OCI-LY1 (cell line): Measurements from ENCODE around the gene IL12RB1.
A peak's percentile ranks its signal among the peaks of the same experiment; 100 is the strongest.
"Not testable (repeated sequence)": the region's sequence is repeated elsewhere in the genome, so short reads cannot be mapped to it uniquely, and the experiment has no call there.

ENCODE experiments used
- H2AFZ ChIP-seq: fragments of 200-600 bp; sonication (generic), shearing (Covaris generic); 2 replicates; pipeline ENCODE4 v1.6.0; 2014; ENCODE audit warnings: antibody characterized with exemption, mild to moderate bottlenecking, low read length
- H3F3A ChIP-seq: fragments of 200-600 bp; sonication (generic), shearing (Covaris generic); 2 replicates; pipeline ENCODE4 v1.6.0; 2014; ENCODE audit warnings: mild to moderate bottlenecking, antibody characterized with exemption, low read length, moderate library complexity; ENCODE audit not compliant: insufficient read depth
- H3K27ac ChIP-seq: fragments of 200-600 bp; sonication (generic); 2 replicates; pipeline ENCODE4 v1.5.1; 2014; ENCODE audit warnings: low read length, mixed run types, mild to moderate bottlenecking, low read depth; ENCODE audit not compliant: poor library complexity, severe bottlenecking
- H3K27me3 ChIP-seq: fragments of 200-600 bp; sonication (generic); 2 replicates; pipeline ENCODE4 v1.6.0; 2014; ENCODE audit warnings: antibody characterized with exemption, mild to moderate bottlenecking, low read length, moderate library complexity; ENCODE audit not compliant: insufficient read depth
- H3K36me3 ChIP-seq: fragments of 200-600 bp; sonication (generic); 2 replicates; pipeline ENCODE4 v1.6.1; 2014; ENCODE audit warnings: mild to moderate bottlenecking, antibody characterized with exemption, low read length, moderate library complexity, mixed read lengths; ENCODE audit not compliant: insufficient read depth
- H3K4me1 ChIP-seq: fragments of 200-600 bp; sonication (generic); 2 replicates; pipeline ENCODE4 v1.5.1; 2014; ENCODE audit warnings: mild to moderate bottlenecking, low read length, moderate library complexity; ENCODE audit not compliant: insufficient read depth, severe bottlenecking
- H3K4me2 ChIP-seq: fragments of 200-600 bp; sonication (generic), shearing (Covaris generic); 2 replicates; pipeline ENCODE4 v1.6.1; 2014; ENCODE audit warnings: low read length
- H3K4me3 ChIP-seq: fragments of 200-600 bp; sonication (generic); 2 replicates; pipeline ENCODE4 v1.5.1; 2014; ENCODE audit warnings: low read length, low read depth, mild to moderate bottlenecking, mixed read lengths; ENCODE audit not compliant: poor library complexity, severe bottlenecking
- H3K79me2 ChIP-seq: fragments of 200-600 bp; shearing (Covaris generic); 2 replicates; pipeline ENCODE4 v1.6.1; 2016; ENCODE audit warnings: mixed run types, low read length, mixed read lengths; ENCODE audit not compliant: insufficient read depth
- H3K9ac ChIP-seq: fragments of 200-600 bp; sonication (generic), shearing (Covaris generic); 2 replicates; pipeline ENCODE4 v1.6.1; 2014; ENCODE audit warnings: mild to moderate bottlenecking, low read length, mixed read lengths
- H3K9me2 ChIP-seq: fragments of 200-600 bp; sonication (generic), shearing (Covaris generic); 2 replicates; pipeline ENCODE4 v1.6.1; 2014; ENCODE audit warnings: low read depth, mild to moderate bottlenecking, low read length, mixed read lengths
- H3K9me3 ChIP-seq: fragments of 200-600 bp; shearing (Covaris generic); 2 replicates; pipeline ENCODE4 v1.6.1; 2014; ENCODE audit warnings: low read length, mixed read lengths
- H4K20me1 ChIP-seq: fragments of 200-600 bp; sonication (generic), shearing (Covaris generic); 2 replicates; pipeline ENCODE4 v1.6.0; 2016; ENCODE audit warnings: mild to moderate bottlenecking, low read length; ENCODE audit not compliant: insufficient read depth
- CTCF ChIP-seq: fragments of 200-600 bp; sonication (generic), shearing (Covaris generic); IDR thresholded peaks from 2 replicates; pipeline ENCODE4 v1.5.1; 2017; ENCODE audit warnings: mild to moderate bottlenecking, antibody characterized with exemption, low read length, moderate library complexity, mixed read lengths
- EZH2 ChIP-seq: fragments of 200-600 bp; sonication (generic), shearing (Covaris generic); IDR thresholded peaks from 2 replicates; pipeline ENCODE4 v1.8.0; 2017; ENCODE audit warnings: borderline replicate concordance, mixed run types, mild to moderate bottlenecking, antibody characterized with exemption, low read length, moderate library complexity, mixed read lengths

IL12RB1 gene

GRCh38 chr19:18090545-18091216 lies 3.9 kb upstream of the IL12RB1 start:
- H3K4me3 ChIP-seq: no peak overlapping the region
- peak overlapping the region; percentile 18; the same call in 1 of the 2 replicates for H3K4me2 ChIP-seq
- H3K4me1 ChIP-seq: peaks cover 54% of the 10 kb centered on the region
- TF ChIP-seq CTCF: no peak
- no peak for TF ChIP-seq EZH2
- H3K27ac ChIP-seq: peak overlapping the region; percentile 83
- no peaks in the 10 kb centered on the region for H3K9me3 ChIP-seq
- no peak overlapping the region for H2AFZ ChIP-seq
- no peaks in the 10 kb centered on the region for H3F3A ChIP-seq
- H3K79me2 ChIP-seq: no peaks in the 10 kb centered on the region
- no peaks in the 10 kb centered on the region for H3K36me3 ChIP-seq
- H3K27me3 ChIP-seq: no peaks in the 10 kb centered on the region
- peak overlapping the region; percentile 25; the same call in 1 of the 2 replicates for H3K9ac ChIP-seq
- no peaks in the 10 kb centered on the region for H3K9me2 ChIP-seq
- no peaks in the 10 kb centered on the region for H4K20me1 ChIP-seq

- Histone ChIP-seq H3K79me2 (no peaks in the 10 kb centered on the region), H3K4me2 (peak overlapping the region; percentile 37; the same call in 1 of the 2 replicates), H3K4me3 (no peak overlapping the region), H3K9me2 (no peaks in the 10 kb centered on the region), H2AFZ (no peak overlapping the region), H3K4me1 (peaks cover 54% of the 10 kb centered on the region), H3K27me3 (no peaks in the 10 kb centered on the region), H4K20me1 (no peaks in the 10 kb centered on the region), H3K36me3 (no peaks in the 10 kb centered on the region), H3K9ac (peak overlapping the region; percentile 3; the same call in 1 of the 2 replicates), H3K9me3 (no peaks in the 10 kb centered on the region), H3K27ac (peak overlapping the region; percentile 83), H3F3A (no peaks in the 10 kb centered on the region)
- TF ChIP-seq CTCF (no peak), EZH2 (no peak)
Observed at GRCh38 chr19:18089726-18090125, 3.0 kb upstream of the IL12RB1 start.

- H3K36me3 ChIP-seq, H3K27me3 ChIP-seq, H2AFZ ChIP-seq, H3K79me2 ChIP-seq, H3K4me3 ChIP-seq, H3K9me2 ChIP-seq, H3K9me3 ChIP-seq, H4K20me1 ChIP-seq, H3F3A ChIP-seq: not testable (repeated sequence)
- Histone ChIP-seq H3K9ac (peak overlapping the region; percentile 3; the same call in 1 of the 2 replicates), H3K4me1 (peaks cover 54% of the 10 kb centered on the region), H3K27ac (peak overlapping the region; percentile 83), H3K4me2 (peak overlapping the region; percentile 37)
Observed at GRCh38 chr19:18089096-18089541, 2.4 kb upstream of the IL12RB1 start.
